Retina (tissue), 1 donor: ENCODE data around the gene GRIN2D.
"Not testable (repeated sequence)": the region's sequence is repeated elsewhere in the genome, so short reads cannot be mapped to it uniquely, and the experiment has no call there.

Experiments used
- DNase-seq: peaks from one replicate; pipeline ENCODE4 v3.0.0-alpha.2; 2016

GRIN2D gene

DNA sequence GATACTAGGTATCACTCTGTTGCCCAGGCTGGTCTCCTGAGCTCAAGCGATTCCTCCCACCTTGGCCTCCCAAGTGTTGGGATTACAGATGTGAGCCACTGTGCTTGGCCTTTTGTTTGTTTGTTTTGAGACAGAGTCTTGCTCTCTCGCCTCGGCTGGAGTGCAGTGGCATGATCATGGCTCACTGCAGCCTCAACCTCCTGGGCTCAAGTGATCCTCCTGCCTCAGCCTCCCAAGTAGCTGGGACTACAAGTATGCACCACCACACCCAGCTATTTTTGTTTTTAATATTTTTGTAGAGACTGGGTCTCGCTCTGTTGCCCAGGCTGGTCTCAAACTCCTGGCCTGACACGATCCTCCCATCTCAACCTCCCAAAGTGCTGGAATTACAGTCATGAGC lies 21.7 kb upstream of the GRIN2D start:
- DNase-seq, result not testable (repeated sequence)

DNA sequence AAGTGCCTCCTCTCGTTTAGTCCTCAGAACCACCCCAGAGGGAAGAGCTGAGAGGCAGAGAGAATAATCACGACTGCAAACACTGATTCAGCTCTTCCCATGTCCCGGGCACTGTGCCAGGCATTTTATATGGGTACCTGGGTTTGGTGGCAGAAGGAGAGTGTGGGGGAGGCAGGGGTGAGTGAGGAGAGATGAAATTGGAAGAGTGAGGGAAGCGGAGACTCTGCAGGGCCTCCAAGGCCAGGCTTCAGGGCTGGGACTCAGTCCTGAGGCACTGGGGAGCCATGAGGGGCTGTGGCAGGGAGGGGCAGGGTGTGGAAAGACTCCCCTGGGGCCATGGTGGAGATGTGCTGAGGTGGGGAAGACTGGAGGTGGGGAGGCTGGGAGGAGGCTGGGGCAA lies 20.6 kb upstream of the GRIN2D start:
- no peak for DNase-seq

- DNase-seq, result no peak
Measured at GRCh38 chr19:48373567-48373966, 19.9 kb upstream of the GRIN2D start.

- DNase-seq, result no peak
Measured at GRCh38 chr19:48378194-48378570, 15.3 kb upstream of the GRIN2D start.

DNA sequence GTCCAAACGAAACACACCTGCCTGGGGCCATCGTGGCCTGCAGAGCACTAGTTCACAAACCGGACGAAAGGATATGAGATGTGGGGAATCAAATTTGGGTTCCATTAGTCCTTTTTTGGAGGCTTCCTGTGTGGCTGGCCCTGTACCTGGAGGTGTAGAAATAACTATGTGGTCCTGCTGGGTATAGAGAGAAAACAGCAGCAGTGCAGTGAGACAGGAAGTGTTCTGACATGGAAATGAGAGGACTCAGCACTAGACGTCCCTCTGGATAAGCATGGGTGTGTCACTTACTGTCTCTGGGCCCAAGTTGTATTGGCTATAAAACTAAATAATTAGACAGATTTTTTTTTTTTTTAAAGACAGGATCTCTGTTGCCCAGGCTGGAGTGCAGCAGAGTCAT lies 14.4 kb upstream of the GRIN2D start:
- no peak for DNase-seq

DNA sequence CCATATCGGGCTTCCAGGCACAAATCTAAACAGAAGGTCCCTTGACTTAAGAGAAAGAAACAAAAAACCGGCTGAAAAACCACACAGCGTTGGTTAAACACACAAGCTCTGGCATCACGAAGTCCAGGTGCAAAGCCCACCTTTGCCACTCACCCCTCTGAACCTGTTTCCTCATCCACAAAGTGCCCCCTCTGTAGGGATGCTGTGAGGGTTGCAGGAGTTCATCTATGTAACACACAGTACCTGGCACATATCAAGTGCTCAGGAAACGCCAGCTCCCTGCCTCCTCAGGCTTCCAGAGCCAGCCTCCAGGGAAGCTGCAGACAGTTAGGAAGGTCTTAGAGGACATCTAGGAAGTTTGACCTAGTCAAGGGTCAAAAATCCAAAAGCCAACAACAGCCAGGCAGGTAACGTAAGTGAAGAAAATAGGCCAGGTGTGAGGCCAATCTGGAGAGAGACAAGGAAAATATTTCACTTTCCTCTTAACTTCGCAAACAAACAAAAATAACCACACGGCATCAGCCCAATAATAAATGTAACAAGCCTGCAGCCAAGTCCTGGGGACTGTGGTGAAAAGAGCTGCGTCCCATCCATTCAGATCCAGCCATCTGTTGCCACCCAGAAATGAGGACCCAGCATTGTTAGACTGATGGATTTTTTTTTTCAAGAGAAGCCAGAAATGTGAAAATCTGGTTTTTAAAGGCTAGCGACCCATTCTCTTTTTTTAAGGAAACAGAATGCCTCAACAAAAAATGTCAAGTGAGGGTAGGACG lies 12.1 kb upstream of the GRIN2D start:
- DNase-seq, result no peak

DNA sequence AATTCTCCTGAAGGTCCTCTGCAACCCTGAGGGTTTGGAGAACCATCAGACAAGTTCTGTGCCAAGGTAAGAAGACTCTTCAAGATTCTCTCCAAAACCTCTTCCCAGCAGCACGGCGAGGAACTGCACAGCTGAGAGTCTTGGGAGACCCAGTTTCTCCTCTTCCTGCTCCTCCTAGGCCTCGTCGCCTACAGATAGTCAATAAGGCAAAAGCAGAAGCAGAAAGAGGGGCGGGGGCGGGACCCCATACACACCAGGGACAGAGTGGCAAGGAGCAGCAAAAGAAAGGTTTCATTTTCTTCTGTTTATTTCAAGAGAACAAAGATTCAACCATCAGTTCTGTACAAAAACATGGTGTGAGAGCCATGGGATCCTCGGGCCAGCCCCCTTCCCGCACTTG lies 11.2 kb upstream of the GRIN2D start:
- DNase-seq, result no peak

GRCh38 chr19:48385461-48386087 lies 7.9 kb upstream of the GRIN2D start:
- DNase-seq, result no peak

DNA sequence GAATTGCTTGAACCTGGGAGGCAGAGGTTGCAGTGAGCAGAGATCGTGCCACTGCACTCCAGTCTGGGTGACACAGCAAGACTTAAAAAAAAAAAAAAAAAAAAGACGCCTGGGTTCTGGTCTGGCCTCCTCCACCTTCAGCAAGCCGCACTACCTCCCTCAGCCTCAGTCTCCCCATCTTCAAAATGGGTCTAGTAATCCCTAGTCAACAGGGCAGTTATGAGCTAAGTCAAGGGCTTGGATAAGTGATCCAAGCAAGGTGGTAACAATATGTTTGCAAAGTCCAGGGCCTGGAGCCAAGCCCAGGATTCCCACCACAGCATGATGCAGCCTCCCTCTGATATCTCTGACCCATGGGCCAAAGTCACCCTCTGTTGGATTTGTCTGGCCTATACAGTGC lies 6.5 kb upstream of the GRIN2D start:
- no peak for DNase-seq

DNA sequence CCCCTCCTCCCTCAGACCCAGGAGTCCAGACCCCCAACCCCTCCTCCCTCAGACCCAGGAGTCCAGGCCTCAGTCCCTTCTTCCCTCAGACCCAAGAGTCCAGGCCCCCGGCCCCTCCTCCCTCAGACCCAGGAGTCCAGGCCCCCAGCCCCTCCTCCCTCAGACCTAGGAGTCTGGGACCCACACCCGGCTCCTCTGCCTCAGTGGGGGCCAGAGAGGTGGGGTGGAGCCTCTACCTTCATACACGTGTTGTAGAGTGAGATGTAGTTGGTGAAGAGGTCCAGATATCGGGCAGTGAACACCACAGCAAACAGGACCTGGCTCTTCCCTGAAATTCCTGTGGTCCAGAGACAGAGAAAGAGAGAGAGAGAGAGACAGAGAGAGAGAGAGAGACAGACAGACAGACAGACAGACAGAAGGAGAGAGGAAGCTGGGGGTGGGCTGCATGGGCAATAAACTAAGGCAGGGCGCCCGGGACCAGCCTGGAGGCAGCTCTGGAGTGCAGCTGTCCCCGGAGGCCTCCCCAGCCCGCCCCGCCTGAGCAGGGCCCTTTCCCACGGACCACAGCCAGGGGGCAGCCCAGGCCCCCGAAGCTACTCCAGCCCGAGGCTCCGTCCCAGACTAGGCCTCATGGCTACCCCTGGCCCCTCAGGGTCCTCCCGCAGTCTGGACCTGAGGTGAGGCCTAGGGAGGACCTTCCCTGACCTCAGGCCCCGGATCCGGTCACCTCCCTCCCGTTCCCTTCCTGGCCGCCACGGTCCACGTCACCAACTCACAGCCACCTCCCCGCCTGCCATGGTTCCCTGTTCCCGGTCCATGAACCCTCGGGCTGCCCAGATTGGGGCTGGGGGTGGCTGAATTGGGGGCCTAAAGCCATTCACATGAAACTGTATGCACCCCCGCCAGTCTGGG lies 3.0 kb upstream of the GRIN2D start:
- peak; percentile 82 for DNase-seq

- DNase-seq, result peak; percentile 94
Measured at GRCh38 chr19:48391100-48392005, 2.1 kb upstream of the GRIN2D start, which contains the start of gene KDELR1. TSS of gene KDELR1 (minus strand) at chr19:48391551. CDS start at chr19:48391358, 193 bp downstream.

DNA sequence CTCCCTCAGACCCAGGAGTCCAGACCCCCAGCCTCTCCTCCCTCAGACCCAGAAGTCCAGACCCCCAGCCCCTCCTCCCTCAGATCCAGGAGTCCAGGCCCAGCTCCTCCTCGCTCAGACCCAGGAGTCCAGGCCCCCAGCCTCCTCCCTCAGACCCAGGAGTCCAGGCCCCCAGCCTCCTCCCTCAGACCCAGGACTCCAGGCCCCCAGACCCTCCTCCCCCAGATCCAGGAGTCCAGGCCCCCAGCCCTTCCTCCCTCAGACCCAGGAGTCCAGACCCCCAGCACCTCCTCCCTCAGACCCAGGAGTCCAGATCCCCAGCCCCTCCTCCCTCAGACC lies 1.5 kb upstream of the GRIN2D start:
- DNase-seq, result not testable (repeated sequence)

DNA sequence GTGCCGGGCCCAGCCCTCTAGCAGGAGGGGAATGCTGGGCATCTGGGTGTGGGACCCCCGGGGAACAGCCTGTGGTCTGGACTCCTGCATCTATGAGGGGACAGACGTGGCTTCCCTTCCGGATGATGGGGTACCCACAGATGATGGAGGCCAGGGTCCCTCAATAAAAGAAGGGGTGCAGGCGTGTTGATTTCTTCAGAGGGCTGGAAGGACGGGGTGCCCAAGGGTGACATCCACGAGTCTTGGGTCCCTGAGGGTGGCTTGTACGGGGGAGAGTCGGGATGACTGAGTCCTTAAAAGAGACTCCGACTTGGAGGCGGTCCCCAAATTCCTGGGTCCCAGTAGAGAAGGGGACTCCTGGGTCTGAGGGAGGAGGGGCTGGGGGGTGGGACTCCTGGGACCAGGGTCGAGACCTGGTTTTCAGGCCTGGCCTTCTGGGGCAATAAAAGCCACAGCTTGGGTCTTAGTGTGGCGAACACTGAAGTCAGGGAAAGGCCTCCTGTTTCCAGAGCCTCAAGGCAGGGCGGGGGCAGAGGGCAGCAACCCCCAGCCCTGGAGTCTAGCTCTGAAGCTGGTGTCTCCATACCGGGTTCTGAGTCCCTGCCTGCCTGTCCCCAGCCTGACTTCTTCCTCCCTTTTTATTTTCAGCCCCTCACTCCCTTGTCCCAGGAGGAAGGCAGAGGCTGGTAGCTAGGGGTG lies 459 bp upstream of the GRIN2D start:
- no peak for DNase-seq

DNA sequence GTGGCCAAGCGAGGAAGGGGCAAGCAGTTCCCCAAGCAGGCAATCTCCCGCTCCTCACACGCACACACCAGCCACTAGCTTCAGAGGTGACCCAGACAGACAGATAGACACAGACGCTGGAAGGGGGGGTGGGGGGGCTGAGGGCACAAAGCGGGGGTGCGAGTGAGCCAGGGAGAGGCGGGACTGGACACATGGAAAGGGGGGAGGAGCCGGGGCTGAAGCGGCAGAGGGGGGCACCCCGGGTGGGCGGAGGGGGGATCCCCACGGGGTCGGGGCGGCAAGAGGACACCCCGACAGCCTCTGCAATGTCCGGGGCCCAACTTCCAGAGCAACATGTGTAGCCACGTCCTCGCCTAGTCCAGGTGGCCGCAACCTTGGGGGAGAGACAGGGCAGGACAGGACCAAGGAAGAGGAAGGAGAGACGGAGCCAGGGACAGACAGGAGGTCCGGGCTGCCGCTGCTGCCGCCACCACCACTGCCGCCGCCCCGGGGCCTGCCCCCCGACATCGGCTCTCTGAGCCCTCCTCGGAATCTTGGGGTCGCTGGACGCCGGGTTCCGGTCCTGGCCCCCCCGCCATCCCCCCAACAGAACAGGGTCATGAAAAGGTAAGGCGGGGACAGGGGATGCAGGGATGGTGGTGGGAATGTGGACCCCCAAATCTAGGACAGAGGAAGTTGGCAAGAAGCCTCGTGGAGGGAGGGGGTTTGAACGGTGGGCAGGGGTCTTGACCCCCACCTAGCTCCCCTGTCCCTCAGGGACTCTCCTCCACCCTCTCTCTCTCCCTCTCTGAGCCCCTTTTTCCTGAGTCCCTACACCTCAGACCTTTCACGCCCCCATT lies 1.1 kb downstream of the GRIN2D start:
- no peak for DNase-seq

GRCh38 chr19:48395170-48395455 lies 1.6 kb downstream of the GRIN2D start:
- DNase-seq, result no peak

DNA sequence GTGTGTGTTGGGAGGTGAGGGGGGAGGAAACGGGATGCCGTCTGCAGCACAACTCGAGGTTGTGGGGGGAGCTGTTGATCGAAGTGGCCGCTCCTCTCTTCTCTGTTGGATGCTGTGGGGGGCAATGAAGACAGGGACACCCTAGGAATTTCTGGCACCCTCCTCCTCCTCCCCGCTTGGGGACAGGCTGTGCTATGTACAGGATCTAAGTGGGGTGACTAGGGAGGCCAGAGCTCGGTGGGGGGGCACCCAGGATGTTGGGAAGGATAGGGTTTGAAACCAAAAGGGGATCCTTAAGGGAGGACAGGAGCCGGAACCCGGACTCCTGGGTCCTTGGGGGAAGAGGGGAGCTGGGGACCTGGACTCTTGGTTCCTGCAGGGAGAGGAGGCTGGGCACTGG lies 2.0 kb downstream of the GRIN2D start:
- no peak for DNase-seq

DNA sequence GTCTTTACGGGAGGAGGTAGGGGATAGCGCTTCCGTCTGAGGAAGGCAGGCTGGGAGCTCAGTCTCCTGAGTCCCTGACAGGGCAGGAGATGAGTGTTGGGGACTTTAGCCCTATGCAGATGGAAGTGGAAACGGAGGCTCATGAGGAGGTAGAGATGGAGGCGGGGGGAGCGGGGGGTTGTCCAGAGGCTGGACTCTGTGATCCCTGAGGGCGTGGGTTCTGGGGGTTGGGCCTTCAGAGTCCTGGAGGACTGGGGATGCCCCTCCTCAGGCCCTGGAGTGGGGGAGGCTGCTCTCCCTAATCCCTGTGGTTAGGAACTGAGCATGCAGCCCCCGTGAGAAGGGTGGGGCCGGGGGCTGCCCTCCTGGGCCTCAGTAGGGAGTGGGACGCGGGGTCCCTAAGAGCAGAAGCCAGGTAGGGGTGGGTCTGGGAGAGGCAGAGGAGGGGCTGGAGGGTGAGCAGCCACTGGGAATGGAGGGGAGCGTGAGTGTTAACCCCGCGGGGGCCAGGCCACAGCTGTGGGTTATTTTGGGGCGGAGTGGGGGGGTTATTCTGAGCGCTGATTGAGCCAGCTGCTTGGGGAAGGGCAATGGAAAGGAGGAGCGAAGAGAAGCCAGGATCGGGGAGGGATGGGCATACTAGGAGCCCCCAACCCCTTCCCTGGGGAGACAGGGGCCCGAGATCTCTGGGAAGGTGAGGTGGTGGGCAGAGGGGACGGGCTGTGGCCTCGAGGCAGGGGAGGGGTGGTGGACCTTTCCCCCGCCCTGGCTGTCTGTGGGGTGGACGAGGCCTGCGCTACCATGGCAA lies 2.8 kb downstream of the GRIN2D start:
- peak; percentile 53 for DNase-seq

DNA sequence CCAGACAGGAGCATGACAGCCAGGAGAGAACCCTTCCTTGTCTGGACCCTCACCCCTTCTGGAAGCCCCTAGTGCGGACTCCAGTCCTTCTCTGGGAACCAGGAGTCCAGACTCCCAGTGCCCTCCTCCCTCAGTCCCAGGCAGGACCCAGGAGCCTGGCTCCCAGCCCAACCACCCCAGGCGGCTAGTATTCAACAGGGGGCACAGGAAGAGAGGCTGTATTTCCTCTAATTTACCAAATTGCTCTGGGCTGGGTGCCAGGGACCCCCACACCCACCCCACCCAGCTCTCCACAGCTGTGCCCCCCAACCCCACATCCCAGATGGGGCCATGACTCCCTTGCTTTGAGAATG lies 3.3 kb downstream of the GRIN2D start:
- DNase-seq, result no peak

DNA sequence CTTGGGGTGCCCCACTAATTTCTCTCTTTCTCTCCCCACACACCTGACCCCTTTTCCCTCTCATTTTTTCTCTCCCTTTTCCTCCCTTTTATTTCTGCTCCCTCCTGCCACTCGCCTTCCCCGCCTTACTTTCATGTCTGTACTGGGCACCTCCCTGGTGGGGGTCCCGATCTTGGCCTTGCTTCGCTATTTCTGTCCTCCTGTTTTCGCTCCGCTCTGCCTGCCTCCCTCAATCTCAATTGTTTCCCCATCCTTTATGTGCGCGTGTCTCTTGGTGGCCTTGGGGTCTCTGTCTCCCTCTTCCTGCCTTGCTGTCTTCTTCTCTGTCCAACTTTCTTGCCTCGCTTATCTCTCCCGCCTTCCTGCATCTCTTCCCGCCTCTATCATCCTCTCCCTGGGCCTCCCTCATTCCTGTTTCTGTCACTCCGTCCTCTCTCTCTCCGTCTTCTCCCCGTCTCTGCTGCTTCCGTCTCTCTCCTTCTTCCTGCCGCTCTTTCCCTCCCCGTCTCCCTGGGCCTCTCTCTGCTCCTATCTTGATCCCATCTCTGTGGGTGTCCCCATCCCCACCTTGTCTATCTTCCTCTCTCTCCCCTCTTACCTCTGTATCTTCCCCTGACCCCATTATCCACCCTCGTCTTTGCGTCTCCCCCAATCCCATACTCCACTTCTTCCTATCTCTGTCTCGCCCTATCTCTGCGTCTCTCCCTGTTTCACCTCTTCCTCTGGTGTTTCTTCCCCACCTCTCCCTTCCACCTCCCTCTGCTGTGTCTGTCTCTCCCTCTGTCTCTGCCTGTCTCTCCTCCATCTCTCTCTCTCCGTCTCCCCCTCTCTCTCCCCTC lies 4.0 kb downstream of the GRIN2D start:
- DNase-seq, result no peak

GRCh38 chr19:48398102-48398374 lies 4.6 kb downstream of the GRIN2D start:
- peak; percentile 27 for DNase-seq
